Amygdala (tissue), 56 donors: Measurements from ENCODE around the gene HS2ST1.

Experiments
- DNase-seq, 56 donors: peaks; one replicate each; lab custom pipeline; 2025; lab: John Stamatoyannopoulos, UW

HS2ST1 gene

DNA sequence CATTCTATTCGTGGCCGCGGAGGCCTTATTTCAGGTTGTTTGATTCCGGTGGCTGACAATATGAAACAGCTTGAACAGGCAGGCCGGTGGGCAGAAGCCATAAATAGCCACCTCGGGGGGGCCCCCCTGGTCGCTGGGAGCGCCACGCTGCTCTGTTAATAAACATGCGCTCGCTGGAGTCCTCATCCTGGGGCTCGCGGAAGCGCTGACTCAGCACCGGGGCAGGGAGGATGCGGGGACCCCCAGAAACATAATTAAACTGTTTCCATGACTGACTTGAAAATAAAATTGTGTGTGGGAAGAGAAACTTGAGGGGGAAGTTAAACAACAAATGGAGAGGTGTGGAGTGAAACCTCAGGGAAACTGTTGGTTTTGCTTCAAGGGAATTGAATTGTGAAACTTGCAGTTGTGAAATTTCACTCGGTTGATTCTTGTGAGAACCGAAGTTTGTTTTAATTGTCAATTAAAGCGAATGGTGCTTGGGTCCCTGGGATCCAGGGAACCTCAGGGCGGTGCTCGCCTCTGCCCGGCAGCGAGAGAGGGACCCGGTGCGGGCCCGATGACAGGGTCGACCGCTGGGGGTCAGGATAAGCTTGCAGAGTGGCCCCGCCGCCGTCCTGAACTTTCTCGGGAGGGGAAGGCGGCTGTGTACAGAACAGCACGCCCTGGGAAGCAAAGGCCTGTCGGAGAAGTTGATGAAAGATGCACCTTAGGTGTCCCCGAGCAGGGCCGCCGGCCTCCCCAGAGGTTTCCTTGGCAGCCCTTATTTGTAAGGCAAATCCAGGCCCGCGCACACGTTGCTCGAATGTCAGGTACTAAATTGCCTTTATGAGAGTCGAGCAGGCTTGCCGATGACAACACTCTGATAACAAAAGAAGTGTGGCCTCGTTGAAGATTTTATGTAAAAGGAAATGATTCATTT lies 237.3 kb downstream of the HS2ST1 start:
- peak in 37 of 56 donors; percentile 11 to 67 (median 35) for DNase-seq

GRCh38 chr1:87154384-87154783 lies 239.9 kb downstream of the HS2ST1 start:
- DNase-seq: peak in 1 of 56 donors; percentile 14

GRCh38 chr1:87155170-87155569 lies 240.7 kb downstream of the HS2ST1 start:
- DNase-seq: peak in 6 of 56 donors; percentile 8 to 30 (median 23)

DNA sequence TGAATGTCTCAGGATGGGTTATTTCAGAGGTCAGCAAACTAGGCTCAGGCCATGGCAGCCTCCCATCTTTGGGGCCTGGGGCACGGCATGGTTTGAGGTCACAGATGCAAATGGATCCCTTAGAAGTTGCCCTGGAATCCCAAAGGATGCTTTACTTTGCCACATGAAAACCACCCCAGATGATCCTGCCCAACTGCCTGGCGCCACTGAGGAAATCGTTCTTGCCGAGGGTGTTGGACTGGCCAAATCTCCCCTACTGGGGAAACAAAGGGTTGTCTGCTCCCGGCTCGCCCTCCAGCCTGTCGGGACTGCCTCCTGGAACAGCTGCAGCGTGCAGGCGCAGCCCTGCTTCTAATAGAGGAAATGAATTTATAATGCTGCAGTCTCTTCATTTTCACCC lies 241.2 kb downstream of the HS2ST1 start:
- peak in 3 of 56 donors; percentile 5 to 14 (median 13) for DNase-seq

- DNase-seq: no peak
Observed at GRCh38 chr1:87156124-87156523, 241.7 kb downstream of the HS2ST1 start.

- no peak for DNase-seq
Observed at GRCh38 chr1:87159378-87159915, 245.0 kb downstream of the HS2ST1 start.
